Astrocyte of the spinal cord (primary cell): Measurements from ENCODE around the gene STAG3.
"Not testable (repeated sequence)": the region's sequence is repeated elsewhere in the genome, so short reads cannot be mapped to it uniquely, and the experiment has no call there.

Experiments used
- DNase-seq: peaks from one replicate; pipeline ENCODE4 v3.0.0; 2011; ENCODE audit warnings: low read depth, low spot score
- H3K4me3 ChIP-seq: 2 replicates; pipeline ENCODE4 v1.5.1; 2011; ENCODE audit warnings: low read depth, mild to moderate bottlenecking, low read length, moderate library complexity
- in situ Hi-C: cut with HindIII; loops from 2 replicates; pipeline ENCODE4 v1.10.0; 2017; ENCODE audit warnings: low sequenced_read_pairs
- TF ChIP-seq, protein P1 (sequence below): IDR thresholded peaks from 2 replicates; pipeline ENCODE4 v1.5.1; 2012; ENCODE audit warnings: low read depth, mild to moderate bottlenecking, low read length, inconsistent platforms

STAG3 gene

DNA sequence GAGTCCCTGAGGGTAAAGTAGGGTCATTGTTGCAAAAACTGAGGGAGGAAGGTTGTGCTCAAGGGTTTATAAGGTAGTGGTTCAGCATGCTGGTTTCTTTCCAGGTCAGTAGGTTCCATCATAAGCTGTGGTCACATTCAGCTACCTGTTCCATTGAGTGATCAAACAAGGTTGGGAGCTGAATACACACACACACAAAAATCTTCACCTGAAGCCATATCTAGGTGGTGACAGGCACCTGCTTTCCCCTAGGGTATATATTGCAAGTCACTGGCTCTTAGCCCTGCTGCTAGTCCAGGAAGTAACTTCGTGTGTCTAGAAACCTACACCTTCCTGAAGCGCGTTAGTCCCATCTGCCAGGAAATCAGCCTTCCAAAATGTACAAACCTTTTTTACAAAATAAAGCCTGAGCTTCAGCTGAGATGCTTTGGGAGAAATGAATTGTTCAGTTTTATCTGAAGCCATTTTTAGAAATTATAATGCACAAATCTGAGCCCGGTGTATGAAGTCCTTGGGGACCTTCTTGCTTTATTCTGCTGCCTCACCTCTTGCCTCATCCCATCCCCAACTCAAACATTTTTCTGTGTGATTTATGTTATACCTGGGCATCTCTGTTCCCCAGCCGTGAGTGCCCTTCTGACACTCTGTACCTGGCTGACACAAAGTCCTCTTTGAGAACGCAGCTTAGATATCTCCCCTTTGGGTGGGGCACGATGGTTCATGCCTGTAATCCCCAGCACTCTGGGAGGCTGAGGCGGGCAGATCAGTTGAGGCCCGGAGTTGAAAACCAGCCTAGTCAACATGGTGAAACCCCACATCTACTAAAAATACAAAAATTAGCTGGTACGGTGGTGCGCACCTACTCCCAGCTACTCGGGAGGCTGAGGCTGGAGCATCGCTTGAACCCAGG, 39.6 kb upstream of the STAG3 start:
- no peak overlapping the region for H3K4me3 ChIP-seq

DNA sequence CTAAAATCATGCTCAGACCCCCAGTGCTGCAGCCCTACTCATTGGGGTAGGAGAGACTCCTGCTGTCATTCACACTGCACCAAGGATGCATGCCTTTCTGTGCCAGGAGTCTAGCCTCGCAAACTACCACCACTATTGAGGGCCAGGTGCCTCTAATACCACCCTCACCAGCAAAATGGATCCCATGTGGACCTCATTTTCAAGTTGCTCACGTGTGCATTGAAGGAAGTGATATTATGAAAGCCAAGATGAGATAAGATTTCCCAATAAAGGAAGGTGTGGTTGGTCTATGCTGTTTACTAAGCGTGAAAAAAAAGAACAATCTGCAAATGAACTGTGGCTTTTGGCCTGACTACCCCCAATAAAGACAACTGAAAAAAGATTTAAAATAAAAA, 36.2 kb upstream of the STAG3 start:
- TF ChIP-seq, protein P1, sequence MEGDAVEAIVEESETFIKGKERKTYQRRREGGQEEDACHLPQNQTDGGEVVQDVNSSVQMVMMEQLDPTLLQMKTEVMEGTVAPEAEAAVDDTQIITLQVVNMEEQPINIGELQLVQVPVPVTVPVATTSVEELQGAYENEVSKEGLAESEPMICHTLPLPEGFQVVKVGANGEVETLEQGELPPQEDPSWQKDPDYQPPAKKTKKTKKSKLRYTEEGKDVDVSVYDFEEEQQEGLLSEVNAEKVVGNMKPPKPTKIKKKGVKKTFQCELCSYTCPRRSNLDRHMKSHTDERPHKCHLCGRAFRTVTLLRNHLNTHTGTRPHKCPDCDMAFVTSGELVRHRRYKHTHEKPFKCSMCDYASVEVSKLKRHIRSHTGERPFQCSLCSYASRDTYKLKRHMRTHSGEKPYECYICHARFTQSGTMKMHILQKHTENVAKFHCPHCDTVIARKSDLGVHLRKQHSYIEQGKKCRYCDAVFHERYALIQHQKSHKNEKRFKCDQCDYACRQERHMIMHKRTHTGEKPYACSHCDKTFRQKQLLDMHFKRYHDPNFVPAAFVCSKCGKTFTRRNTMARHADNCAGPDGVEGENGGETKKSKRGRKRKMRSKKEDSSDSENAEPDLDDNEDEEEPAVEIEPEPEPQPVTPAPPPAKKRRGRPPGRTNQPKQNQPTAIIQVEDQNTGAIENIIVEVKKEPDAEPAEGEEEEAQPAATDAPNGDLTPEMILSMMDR: no peak
- DNase-seq: no peak
- no peak overlapping the region for H3K4me3 ChIP-seq
- in situ Hi-C loops: no loop called here

More for the DNA sequence above, 39.6 kb upstream of the STAG3 start:
- in situ Hi-C loops: no loop called here
- TF ChIP-seq, protein P1: no peak
- no peak for DNase-seq

DNA sequence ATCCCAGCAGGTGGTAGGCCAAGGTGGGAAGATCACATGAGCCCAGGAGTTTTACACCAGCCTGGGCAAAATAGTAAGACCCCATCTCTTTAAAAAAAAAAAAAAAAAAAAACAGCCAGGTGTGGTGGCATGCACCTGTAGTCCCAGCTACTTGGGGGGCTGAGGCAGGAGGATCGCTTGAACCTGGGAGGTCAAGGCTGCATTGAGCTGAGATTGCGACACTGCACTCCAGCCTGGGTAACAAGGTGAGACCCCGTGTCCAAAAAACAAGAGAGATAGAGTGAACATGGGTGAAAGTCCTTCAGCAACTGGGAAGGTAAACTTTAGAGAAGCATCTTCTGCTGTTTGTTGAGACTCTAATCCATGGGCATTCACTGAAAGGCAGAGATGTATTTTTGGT, 35.3 kb upstream of the STAG3 start:
- no peak for DNase-seq
- no peak overlapping the region for H3K4me3 ChIP-seq
- in situ Hi-C loops: no loop called here
- TF ChIP-seq, protein P1: no peak

DNA sequence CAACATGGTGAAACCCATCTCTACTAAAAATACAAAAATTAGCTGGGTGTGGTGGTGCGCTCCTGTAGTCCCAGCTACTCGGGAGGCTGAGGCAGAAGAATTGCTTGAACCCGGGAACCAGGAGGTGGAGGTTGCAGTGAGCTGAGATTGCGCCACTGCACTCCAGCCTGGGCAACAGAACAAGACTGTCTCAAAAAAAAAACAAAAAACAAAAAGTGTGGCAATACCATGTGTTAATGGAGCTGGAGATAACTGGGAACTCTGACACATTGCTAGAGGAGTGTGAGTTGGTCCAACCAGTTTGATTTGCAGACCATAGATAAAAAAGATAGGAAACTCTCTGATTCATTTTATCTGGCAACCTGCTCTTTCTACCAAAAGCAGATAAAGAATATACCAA, 31.4 kb upstream of the STAG3 start:
- in situ Hi-C loops, DNase-seq, H3K4me3 ChIP-seq: not testable (repeated sequence)

DNA sequence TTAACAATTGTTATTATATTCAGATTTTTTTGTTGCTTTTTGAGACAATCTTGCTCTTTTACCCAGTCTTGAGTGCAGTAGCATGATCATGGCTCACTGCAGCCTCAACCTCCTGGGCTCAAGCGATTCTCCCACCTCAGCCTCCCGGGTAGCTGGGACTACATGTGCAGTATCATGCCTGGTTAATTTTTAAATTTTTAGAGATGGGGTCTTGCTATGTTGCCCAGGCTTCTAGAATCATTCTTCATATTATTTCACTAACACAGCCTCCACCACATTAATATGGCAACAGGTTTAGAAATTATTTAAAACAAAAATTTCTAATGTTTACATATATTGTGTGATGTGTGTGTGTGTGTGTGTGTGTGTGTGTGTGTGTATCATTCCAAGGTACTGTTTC, 30.4 kb upstream of the STAG3 start:
- no peak overlapping the region for H3K4me3 ChIP-seq
- in situ Hi-C loops: no loop called here
- DNase-seq: no peak
- TF ChIP-seq, protein P1: no peak

DNA sequence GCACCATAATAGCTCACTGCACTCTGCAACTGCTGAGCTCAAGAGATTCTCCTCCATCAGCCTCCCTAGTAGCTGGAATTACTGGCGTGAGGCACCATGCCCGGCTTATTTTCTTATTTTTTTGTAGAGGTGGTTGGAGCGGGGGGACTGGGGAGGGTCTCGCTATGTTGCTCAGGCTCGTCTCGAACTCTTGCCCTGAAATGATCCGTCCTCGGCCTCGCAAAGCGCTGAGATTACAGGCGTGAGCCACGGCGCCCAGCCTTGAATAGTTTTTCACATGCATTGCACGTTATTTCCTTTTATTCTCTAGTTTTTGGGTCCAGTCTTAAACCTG, 29.5 kb upstream of the STAG3 start:
- TF ChIP-seq, protein P1: no peak
- peak overlapping the region; percentile 31 for H3K4me3 ChIP-seq
- no peak for DNase-seq
- in situ Hi-C loops: no loop called here

DNA sequence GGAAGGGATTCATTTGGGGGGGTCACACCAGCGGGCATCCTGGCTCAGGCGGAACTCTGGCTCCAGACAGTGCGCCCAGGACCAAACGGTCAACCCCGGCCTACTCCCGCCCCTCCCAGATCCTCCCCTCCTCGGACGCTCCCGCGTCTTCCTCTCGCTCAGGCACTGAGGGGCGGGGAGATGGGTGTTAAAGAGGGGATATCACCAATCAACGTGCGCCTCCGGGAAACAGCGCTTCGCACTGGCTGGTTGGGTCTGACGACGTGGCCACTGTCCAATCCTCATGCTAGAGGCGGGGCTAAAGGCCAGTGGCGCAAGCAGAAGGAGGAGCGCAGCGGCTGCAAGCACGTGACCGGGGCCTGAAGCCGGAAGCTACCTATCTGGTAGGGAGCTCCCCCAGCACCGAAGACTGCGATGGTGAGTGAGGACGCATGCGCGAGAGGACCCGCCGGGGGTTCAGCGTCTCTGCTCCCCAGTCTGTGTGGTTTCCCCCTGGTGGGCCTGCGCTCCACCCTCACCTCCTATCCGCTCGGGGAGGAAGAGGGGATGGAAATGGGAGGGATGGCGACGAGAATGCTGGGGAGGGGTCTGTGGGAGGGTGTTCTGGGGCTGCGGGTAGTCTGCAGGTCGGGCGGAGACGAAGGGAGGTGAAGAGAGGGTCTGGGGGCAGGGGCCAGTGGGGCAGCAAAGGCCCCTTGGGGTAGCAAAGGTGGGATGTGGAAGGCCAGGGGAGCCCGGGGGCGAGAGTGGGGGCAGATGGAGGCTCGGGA, 29.0 kb upstream of the STAG3 start, which contains the start of gene LAMTOR4:
LAMTOR4 (plus strand) TSS at position 360 of the 770 bp plus-strand sequence; CDS start at position 415, 55 bp downstream.
- in situ Hi-C loops: no loop called here

More for the DNA sequence above, 29.0 kb upstream of the STAG3 start, which contains the start of gene LAMTOR4:
- DNase-seq: peak; percentile 99
- TF ChIP-seq, protein P1: no peak
- peak within 1 kb of the TSS; percentile 99 for H3K4me3 ChIP-seq
